Glutamatergic neuron (in vitro differentiated cells): ENCODE measurements around the gene SFMBT2. TPM values are rescaled to one million over a fixed set of nuclear protein-coding genes. Genes with fewer than 3 reads are reported as not detected.

Source experiments
- DNase-seq: peaks from one replicate; pipeline ENCODE4 v3.0.0; 2022
- H3K27ac Mint-ChIP-seq: one replicate; pipeline ENCODE4 v1.8.0; 2020; ENCODE audit warnings: mild to moderate bottlenecking, mixed read lengths, inconsistent platforms; ENCODE audit not compliant: unreplicated experiment
- H3K27me3 Mint-ChIP-seq: one replicate; pipeline ENCODE4 v1.8.0; 2020; ENCODE audit warnings: mild to moderate bottlenecking, moderate library complexity, mixed read lengths, inconsistent platforms; ENCODE audit not compliant: unreplicated experiment
- H3K36me3 Mint-ChIP-seq: one replicate; pipeline ENCODE4 v1.8.0; 2020; ENCODE audit warnings: mild to moderate bottlenecking, mixed read lengths, inconsistent platforms; ENCODE audit not compliant: unreplicated experiment
- H3K4me1 Mint-ChIP-seq: one replicate; pipeline ENCODE4 v1.8.0; 2020; ENCODE audit warnings: mild to moderate bottlenecking, low read depth, mixed read lengths, inconsistent platforms; ENCODE audit not compliant: unreplicated experiment
- H3K4me3 Mint-ChIP-seq: one replicate; pipeline ENCODE4 v1.8.0; 2020; ENCODE audit warnings: mild to moderate bottlenecking, mixed read lengths, inconsistent platforms; ENCODE audit not compliant: unreplicated experiment
- H3K9me3 Mint-ChIP-seq: one replicate; pipeline ENCODE4 v1.8.0; 2020; ENCODE audit warnings: mild to moderate bottlenecking, moderate library complexity, mixed read lengths, inconsistent platforms; ENCODE audit not compliant: unreplicated experiment
- CTCF ChIP-seq: fragments of 200-600 bp; sonication (generic); IDR thresholded peaks from one replicate; pipeline ENCODE4 v1.5.0; 2021; ENCODE audit not compliant: partially characterized antibody, unreplicated experiment
- total RNA-seq: library from RNA; stranded (reverse); fragmentation: NEBNext Ultra II Directional; extraction: Animal tissue kit (Norgen Biotek cat#: 25700); gene quantifications from one replicate; pipeline ENCODE4 v1.2.1, GENCODE V29; 2021; ENCODE audit not compliant: unreplicated experiment

Gene SFMBT2
- total RNA-seq, 1 donor from 2014 or later = 9.1 TPM

DNA sequence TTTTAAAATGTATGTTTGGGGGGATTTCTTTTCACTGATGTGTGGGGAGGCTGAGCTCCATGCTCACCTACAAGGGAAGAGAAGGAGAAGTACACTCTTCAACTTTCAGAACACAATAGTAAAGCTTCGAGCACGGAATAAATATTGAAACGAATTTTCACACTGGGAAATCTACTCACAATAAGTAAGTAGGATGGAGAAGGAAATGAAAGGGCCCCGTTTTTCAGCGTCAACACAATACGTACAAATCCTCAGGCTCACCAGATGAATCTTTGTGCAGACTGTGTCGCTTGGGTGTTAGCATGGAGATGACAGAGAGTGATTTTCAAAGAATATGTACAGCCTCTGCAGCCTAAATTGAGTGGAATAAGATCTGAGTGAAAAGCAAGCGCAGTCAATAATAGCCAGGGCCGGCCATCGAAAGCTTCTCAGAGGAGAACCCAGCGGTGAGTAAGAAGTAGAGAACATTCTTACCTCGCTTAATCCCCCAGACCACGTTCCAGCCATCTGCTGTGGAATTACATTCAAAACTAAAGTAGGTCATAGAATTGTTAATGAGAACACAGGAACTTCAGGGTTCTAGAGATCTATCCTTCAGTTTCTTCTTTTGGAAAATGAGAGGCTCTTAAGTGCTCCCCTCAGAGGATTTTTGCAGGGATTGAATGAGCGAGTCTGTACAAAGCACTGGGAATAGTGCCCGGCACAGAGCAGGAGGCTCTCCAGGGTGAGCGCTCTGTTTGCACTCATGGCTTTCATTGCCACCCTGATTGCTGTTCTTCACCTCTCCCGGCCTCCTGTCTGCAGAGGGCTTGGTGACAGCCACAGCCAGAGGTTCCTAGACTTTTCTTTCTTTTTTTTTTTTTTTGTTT is 292.8 kb downstream of the SFMBT2 start:
- TF ChIP-seq CTCF = no peak
- no peaks in the 10 kb centered on the region for H3K9me3 Mint-ChIP-seq
- H3K27ac Mint-ChIP-seq = no peak overlapping the region
- H3K4me3 Mint-ChIP-seq = no peak overlapping the region
- DNase-seq = no peak
- no peaks in the 10 kb centered on the region for H3K4me1 Mint-ChIP-seq
- no peaks in the 10 kb centered on the region for H3K36me3 Mint-ChIP-seq
- H3K27me3 Mint-ChIP-seq = peaks cover 2% of the 10 kb centered on the region

DNA sequence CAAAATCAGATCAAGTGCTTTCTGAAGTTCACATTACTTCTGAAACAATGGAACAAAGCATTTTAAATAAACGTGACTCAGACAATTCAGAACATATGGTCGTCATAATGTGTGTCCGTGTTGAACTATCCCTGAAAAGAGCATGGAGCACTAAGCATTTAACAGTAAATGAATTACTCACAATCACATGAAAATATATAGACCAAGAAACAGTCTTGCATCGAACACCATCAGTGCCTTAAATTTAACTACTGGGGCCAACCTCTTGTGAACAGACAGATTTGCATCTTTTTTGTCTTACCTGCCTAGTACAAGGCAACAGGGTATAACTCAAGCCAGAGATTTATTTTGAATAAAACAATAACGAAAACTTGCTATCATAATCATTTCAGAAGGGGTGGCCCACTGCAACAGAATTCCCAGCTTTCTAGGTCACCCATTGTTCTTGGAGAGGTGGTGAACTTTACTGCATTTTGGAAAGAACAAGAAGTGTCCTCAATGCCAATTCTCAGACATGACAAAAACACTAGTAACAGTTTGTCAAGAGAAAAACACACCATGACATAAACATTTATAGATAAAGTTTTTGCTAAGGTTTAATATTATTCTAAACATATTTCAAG is 293.5 kb downstream of the SFMBT2 start:
- no peak overlapping the region for H3K27ac Mint-ChIP-seq
- H3K4me3 Mint-ChIP-seq = no peak overlapping the region
- no peaks in the 10 kb centered on the region for H3K9me3 Mint-ChIP-seq
- DNase-seq = no peak
- no peak for TF ChIP-seq CTCF
- peaks cover 2% of the 10 kb centered on the region for H3K27me3 Mint-ChIP-seq
- no peaks in the 10 kb centered on the region for H3K36me3 Mint-ChIP-seq
- no peaks in the 10 kb centered on the region for H3K4me1 Mint-ChIP-seq

DNA sequence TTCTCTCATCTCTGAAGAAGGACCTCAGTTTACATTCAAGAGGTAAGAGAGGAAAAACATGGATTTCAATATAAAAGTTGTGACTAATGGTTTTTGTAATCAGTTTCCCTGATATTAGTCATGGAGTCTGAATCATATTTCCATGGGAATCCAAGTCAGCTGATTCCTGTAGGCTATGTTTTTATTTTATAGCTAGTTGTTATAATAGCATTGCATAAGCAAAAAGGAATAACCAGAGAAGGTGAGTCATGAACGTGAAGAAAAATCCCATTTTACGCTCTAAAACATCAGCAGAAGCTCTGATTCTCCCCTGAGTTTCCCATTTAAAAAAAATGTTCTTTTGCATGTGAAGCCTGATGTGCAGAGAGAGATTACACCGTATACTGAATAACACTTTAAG is 299.3 kb downstream of the SFMBT2 start:
- Mint-ChIP-seq H3K9me3 (no peaks in the 10 kb centered on the region), H3K36me3 (peaks cover 5% of the 10 kb centered on the region), H3K4me1 (no peaks in the 10 kb centered on the region), H3K27me3 (no peaks in the 10 kb centered on the region), H3K27ac (no peak overlapping the region), H3K4me3 (no peak overlapping the region)
- TF ChIP-seq CTCF = no peak
- no peak for DNase-seq

GRCh38 chr10:7111089-7111488 is 299.7 kb downstream of the SFMBT2 start:
- no peak overlapping the region for H3K4me3 Mint-ChIP-seq
- DNase-seq = no peak
- H3K27ac Mint-ChIP-seq = no peak overlapping the region
- H3K27me3 Mint-ChIP-seq = no peaks in the 10 kb centered on the region
- no peaks in the 10 kb centered on the region for H3K4me1 Mint-ChIP-seq
- H3K36me3 Mint-ChIP-seq = peaks cover 5% of the 10 kb centered on the region
- TF ChIP-seq CTCF = no peak
- no peaks in the 10 kb centered on the region for H3K9me3 Mint-ChIP-seq
